ENCODE data around the gene AP1G1.
"Not testable (repeated sequence)": the region's sequence is repeated elsewhere in the genome, so short reads cannot be mapped to it uniquely, and the experiment has no call there.

AP1G1 gene

DNA sequence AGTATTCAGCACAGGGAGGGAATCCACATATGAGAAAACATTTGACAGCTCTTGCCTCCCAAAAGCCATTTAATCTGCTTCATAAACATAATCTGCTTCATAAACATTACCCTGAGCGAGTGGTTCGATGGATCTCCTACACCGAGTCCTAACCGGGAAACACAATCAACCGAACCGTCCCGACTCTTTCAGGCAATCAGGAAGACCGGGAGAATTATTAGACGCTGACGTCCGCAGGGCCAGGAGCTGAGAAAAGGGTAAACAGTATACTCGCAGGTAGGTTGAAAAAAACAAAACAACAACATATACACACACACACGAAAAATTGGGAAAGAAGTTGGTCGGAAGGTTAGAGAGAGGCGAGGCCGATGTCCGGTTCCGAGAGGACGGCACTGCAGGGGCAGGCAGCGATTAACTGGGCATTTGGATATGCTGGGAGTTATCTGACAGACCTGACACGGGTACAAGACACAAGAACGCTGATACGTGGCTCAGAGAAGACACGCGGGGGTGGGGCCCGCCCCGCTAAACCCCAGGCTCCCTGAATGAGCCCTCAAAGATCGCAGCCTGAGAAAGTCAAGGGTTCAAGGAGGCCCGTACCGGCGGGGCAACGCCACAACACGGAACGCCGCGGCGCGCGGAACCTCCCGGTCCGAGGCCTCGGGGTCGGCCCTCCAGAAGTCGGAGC, 585 bp downstream of the AP1G1 start:
- DNase-seq (ENCODE audit: low read depth) = peak; percentile 39

- DNase-seq (ENCODE audit: low read depth) = no peak
Measured at GRCh38 chr16:71803305-71803690, 5.3 kb downstream of the AP1G1 start.

DNA sequence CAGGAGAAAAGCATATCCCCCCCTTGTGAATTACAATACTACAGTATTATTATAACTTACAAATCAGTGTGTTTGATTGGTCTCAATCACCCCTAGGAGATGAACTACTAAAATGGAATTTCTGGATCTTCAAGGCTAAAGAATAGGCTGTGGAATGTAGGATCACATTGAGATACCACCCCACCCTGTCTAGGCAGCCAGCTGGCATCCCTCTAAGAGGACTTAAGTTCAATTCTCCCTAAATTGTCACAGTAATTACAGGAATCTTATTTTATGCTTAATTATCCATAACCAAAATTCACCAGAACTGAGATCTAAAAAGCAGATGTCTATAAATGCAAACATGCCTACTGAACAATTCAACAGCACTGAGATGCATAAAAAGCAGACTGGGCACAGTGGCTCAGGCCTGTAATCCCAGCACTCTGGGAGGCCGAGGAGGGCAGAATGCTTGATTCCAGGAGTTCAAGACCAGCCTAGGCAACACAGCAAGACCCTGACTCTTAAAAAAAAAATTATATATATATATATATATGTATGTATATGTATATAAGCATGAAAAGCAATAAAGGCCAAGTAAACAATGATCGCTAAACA, 12.0 kb downstream of the AP1G1 start:
- DNase-seq (ENCODE audit: low read depth) = no peak

- no peak for DNase-seq (ENCODE audit: low read depth)
Measured at GRCh38 chr16:71794943-71795342, 13.7 kb downstream of the AP1G1 start.

DNA sequence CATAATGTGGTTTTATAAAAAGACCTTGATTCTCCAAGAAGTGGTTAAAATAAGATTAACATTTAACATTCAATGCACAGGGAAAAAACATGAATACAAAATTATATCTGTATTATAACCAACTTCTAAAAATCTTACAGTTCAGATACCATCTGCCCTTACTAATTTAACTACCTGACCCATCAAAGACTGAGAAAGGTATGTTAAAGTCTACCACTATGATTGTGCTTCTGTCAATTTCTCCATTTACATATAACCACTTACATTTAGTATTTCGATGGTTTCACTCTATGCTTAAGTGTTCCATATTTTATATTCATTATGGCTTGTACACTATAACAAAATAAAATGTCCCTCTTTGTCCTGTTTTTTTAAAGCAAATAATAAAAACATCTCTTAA, 14.6 kb downstream of the AP1G1 start:
- no peak for DNase-seq (ENCODE audit: low read depth)

DNA sequence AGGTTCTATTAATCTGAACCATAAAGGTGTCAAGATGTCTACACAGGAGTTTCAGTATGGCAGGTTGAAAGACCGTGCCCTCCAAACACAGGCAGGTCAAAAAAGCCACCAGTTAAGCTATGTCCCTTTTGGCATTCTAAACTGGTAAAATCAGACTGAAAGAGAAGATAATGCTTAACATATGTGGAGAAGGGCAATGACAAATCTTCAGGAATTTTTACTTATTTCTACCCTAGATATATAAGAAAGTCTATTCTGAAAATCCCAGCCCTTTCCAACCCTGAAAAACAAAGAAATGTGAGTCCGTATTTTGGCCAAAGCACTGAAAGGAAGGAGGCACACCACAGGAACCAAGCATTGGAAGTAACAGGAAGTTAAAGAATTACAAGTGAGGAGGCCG, 16.5 kb downstream of the AP1G1 start:
- DNase-seq (ENCODE audit: low read depth) = no peak

- not testable (repeated sequence) for DNase-seq (ENCODE audit: low read depth)
Measured at GRCh38 chr16:71790329-71790728, 18.3 kb downstream of the AP1G1 start.

- DNase-seq (ENCODE audit: low read depth) = no peak
Measured at GRCh38 chr16:71789136-71789535, 19.5 kb downstream of the AP1G1 start.

- DNase-seq (ENCODE audit: low read depth) = no peak
Measured at GRCh38 chr16:71788578-71788977, 20.1 kb downstream of the AP1G1 start.

GRCh38 chr16:71785143-71785542, 23.5 kb downstream of the AP1G1 start:
- DNase-seq (ENCODE audit: low read depth) = not testable (repeated sequence)

DNA sequence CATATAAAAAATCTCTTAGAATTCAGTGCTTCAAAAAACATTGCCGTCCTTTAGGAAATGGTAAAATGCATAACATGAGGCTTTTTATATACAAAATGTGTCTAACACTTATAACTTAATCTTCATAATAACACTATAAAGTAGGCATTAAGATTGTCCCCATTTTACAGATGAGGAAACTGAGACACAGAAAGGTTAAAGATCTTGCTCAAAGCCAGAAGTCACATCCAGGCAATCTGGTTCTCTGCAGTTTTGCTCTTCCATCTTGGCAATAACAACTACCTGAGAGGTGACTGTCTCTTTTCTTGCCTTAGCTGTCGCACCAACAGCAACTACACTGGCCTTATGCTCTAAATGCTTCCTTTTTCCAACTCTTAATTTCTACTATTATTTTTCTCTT, 24.5 kb downstream of the AP1G1 start:
- DNase-seq (ENCODE audit: low read depth) = no peak

- DNase-seq (ENCODE audit: low read depth) = no peak
Measured at GRCh38 chr16:71781741-71782140, 26.9 kb downstream of the AP1G1 start.

GRCh38 chr16:71780521-71781089, 28.0 kb downstream of the AP1G1 start:
- no peak for DNase-seq (ENCODE audit: low read depth)

DNA sequence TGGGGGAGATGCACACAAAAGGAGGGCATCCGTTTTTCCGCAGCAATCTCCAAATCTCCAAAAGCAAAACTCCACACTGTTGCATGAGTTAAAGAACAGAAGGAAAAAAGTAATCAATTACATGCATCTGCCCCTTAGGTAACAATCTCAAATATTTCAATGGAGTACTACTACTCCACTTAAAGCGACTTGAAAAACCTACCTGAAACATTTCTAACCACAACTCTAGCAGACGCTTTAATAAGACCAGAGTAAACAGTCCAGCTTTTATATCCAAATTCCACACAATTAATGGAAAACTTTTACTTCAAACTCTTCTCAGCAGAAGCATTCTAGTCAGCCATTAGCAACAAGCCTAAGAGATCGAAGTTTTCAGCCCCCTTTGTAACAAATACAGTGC, 29.9 kb downstream of the AP1G1 start:
- no peak for DNase-seq (ENCODE audit: low read depth)

DNA sequence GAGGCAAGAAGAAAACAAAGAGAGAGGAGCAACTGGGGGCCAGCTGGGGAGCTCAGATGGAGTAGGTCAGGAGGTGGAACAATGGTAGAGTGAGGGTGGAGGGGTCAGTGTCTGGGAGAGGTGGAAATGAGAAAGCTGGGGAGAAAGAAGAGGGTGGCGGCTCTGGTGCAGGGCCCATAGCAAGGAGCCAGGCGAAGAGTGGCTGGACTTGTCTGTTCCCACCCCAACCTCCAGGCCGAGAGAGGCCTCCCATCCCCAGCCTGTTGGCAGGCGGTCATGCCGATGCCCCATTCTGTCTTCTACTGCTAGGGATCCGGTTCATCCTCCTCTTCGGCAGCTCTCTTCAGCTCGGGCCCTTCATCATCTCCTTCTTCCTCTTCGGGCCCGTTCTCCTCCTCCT, 31.3 kb downstream of the AP1G1 start:
- no peak for DNase-seq (ENCODE audit: low read depth)

GRCh38 chr16:71775949-71776348, 32.7 kb downstream of the AP1G1 start:
- DNase-seq (ENCODE audit: low read depth) = no peak

DNA sequence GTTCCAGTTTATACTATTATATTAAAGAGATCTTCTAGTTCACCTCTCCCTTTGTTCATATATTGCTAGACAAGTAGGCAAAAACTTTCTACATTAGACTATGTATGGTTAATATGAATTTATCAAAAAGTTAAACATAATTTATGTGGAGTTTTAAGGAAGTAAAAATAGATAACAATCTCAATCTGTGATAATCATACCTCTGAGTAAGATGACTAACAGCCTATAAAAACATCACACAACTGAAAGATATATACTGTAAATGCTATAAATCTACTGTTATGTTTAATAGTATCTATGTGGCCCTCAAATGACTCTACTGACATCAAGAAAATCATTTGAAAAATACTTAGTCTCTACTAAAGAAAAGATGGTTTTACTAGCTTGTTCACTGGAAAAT, 37.1 kb downstream of the AP1G1 start:
- no peak for DNase-seq (ENCODE audit: low read depth)

DNA sequence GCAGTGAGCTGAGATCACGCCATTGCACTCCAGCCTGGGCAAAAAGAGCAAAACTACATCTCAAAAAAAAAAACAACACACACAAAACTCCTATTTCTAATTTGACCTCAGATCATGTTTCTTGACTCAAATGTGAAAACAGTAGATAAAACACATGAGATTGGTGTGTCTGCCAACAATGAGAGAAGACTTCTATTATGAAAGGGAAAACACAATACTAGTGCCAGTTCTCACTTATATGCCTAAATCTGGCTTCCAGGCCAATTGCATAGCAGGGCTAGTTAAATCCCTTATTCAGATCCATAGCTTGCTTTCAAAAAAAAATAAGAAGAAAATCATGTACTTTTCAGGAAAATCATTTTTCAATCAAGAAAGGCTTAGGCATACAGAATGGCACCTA, 39.4 kb downstream of the AP1G1 start:
- no peak for DNase-seq (ENCODE audit: low read depth)

GRCh38 chr16:71767060-71767900, 41.4 kb downstream of the AP1G1 start:
- DNase-seq (ENCODE audit: low read depth) = no peak

GRCh38 chr16:71762186-71762585, 46.4 kb downstream of the AP1G1 start:
- DNase-seq (ENCODE audit: low read depth) = no peak

- DNase-seq (ENCODE audit: low read depth) = no peak
Measured at GRCh38 chr16:71761097-71761496, 47.5 kb downstream of the AP1G1 start.

DNA sequence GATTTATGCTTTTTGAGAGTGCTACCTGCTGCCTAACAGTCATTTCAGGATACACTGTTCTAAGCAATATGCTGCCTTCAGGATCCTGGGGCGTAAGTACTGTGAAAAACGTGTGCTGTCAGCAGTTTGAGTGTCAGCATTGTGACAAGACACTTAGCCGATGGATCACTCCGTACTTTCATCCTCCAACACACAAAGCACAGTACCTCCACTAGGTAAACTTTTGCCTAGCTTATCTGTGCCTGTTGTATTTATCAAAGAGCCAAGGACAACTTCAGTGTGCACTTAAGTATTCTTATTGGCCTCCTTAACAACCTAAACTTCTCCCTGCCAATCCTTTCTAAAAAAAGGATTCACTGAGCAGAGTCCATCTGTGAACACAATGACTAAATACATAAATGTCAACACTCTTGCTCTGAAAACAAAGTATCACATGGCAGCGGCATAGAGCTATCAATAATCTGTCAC, 50.3 kb downstream of the AP1G1 start:
- no peak for DNase-seq (ENCODE audit: low read depth)

DNA sequence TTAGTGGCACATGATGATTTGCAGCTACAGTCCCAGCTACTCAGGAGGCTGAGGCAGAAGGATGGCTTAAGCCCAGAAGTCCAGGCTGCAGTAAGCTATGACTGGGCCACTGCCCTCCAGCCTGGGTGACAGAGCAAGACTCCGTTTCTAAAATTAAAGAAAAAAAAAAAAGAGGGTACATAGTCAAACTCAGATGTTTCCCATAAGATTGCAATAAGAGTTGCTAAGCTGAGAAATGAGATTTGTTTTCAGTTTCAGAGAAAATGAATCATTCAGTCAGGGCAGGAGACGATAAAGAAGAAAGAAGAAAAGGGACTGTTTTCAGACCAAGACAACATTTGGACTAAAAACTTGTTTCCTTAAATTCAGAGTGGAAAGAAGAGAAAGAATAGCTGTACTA, 54.0 kb downstream of the AP1G1 start:
- no peak for DNase-seq (ENCODE audit: low read depth)
